Prostate gland (tissue), 2 donors: Measurements from ENCODE around the gene SIGLECL1. TPM values are rescaled to one million over a fixed set of nuclear protein-coding genes. Genes with fewer than 3 reads are reported as not detected.

Experiments used
- DNase-seq: peaks from one replicate; pipeline ENCODE4 v3.0.0-alpha.2; 2019; ENCODE audit warnings: low spot score
- H3K27ac ChIP-seq, 2 donors: fragments of 200-600 bp; sonication (generic); 2 replicates each; pipeline ENCODE4 v1.5.1; 2017 to 2019
- H3K27me3 ChIP-seq: fragments of 200-600 bp; sonication (generic); replicated peaks from 2 replicates; pipeline ENCODE4 v1.5.1; 2019; ENCODE audit not compliant: insufficient read depth
- H3K36me3 ChIP-seq, 2 donors: fragments of 200-600 bp; sonication (generic); 1 replicate in 1 of 2; 2 replicates in 1 of 2; pipeline versions ENCODE4 v1.5.1 to v1.8.1; 2017 to 2019
- H3K4me1 ChIP-seq: fragments of 200-600 bp; sonication (generic); replicated peaks from 2 replicates; pipeline ENCODE4 v1.5.1; 2019
- H3K4me3 ChIP-seq, 2 donors: fragments of 200-600 bp; sonication (generic); 2 replicates each; pipeline ENCODE4 v1.5.1; 2017 to 2019
- H3K9me3 ChIP-seq: fragments of 200-600 bp; sonication (generic); 2 replicates; pipeline ENCODE4 v1.5.1; 2017
- CTCF ChIP-seq, 4 experiments: fragments of 200-600 bp in 2 of 4; fragments of 450-650 bp in 2 of 4; sonication (generic) in 2 of 4; IDR thresholded peaks; 1 replicate in 3 of 4; 2 replicates in 1 of 4; pipeline ENCODE4 v1.5.1; 2016 to 2019; ENCODE audit warnings: antibody characterized with exemption in 4 of 4, mild to moderate bottlenecking in 2 of 4, moderate library complexity in 2 of 4
- POLR2A ChIP-seq: fragments of 450-650 bp; IDR thresholded peaks from one replicate; pipeline ENCODE4 v1.6.1; 2016; ENCODE audit warnings: antibody characterized with exemption, mild to moderate bottlenecking
- POLR2AphosphoS5 ChIP-seq: sonication (generic); formaldehyde crosslinking; IDR thresholded peaks from one replicate; pipeline ENCODE4 v1.6.1; 2017; ENCODE audit warnings: antibody characterized with exemption
- WGBS: methylation state at CpG from one replicate; pipeline ENCODE4 v1.1.5; 2018; 5-methylcytosine and 5-hydroxymethylcytosine counted together
- intact Hi-C: fragments of 100-400 bp; cut with DNase I; formaldehyde crosslinking; loops from one replicate; pipeline ENCODE4 v1.14.2; 2022
- total RNA-seq, 2 donors: library from RNA; depleted of rRNA; stranded (reverse); fragments of >200 nt; gene quantifications; one replicate each; pipeline ENCODE4 v1.1.0, GENCODE V29; 2016

The SIGLECL1 gene
- total RNA-seq, 2 donors from 2014 or later: 1.6 TPM; not detected in 1

GRCh38 chr19:51258165-51259160 lies 7.6 kb downstream of the SIGLECL1 start:
- 47% methylated on average over 6 of the region's 6 CpGs for WGBS
- no peak overlapping the region for H3K4me3 ChIP-seq
- no peaks in the 10 kb centered on the region for H3K4me1 ChIP-seq
- no peaks in the 10 kb centered on the region for H3K9me3 ChIP-seq
- intact Hi-C loops: no loop called here
- no peak for DNase-seq
- TF ChIP-seq POLR2AphosphoS5 (no peak), POLR2A (no peak), CTCF (IDR thresholded peaks at IDR 0.05) (no peak)
- H3K27me3 ChIP-seq: no peaks in the 10 kb centered on the region
- H3K27ac ChIP-seq: no peak overlapping the region
- H3K36me3 ChIP-seq: no peaks in the 10 kb centered on the region

- WGBS: 22% methylated on average over 5 of the region's 5 CpGs
- Histone ChIP-seq H3K36me3 (no peaks in the 10 kb centered on the region), H3K4me1 (no peaks in the 10 kb centered on the region), H3K27ac (no peak overlapping the region), H3K27me3 (no peaks in the 10 kb centered on the region), H3K9me3 (no peaks in the 10 kb centered on the region), H3K4me3 (no peak overlapping the region)
- TF ChIP-seq CTCF (IDR thresholded peaks at IDR 0.05): peak in 3 of 4 experiments; percentile 42 to 63 (median 48)
- TF ChIP-seq POLR2AphosphoS5: no peak
- TF ChIP-seq POLR2A: no peak
- peak; percentile 18 for DNase-seq
- intact Hi-C loops: no loop called here
Observed at GRCh38 chr19:51259348-51260245, 8.7 kb downstream of the SIGLECL1 start.

GRCh38 chr19:51263808-51264207 lies 12.9 kb downstream of the SIGLECL1 start:
- no peak for DNase-seq
- 71% methylated on average over 4 of the region's 4 CpGs for whole genome bisulfite sequencing
- H3K27ac ChIP-seq: no peak overlapping the region
- TF ChIP-seq CTCF (IDR thresholded peaks at IDR 0.05) (no peak), POLR2A (no peak), POLR2AphosphoS5 (no peak)
- no peak overlapping the region for H3K4me3 ChIP-seq
- no peaks in the 10 kb centered on the region for H3K36me3 ChIP-seq
- intact Hi-C loops: no loop called here
- H3K4me1 ChIP-seq: no peaks in the 10 kb centered on the region
- no peaks in the 10 kb centered on the region for H3K27me3 ChIP-seq
- H3K9me3 ChIP-seq: no peaks in the 10 kb centered on the region

- Histone ChIP-seq H3K27me3 (no peaks in the 10 kb centered on the region), H3K27ac (no peak overlapping the region), H3K9me3 (no peaks in the 10 kb centered on the region), H3K4me3 (no peak overlapping the region), H3K36me3 (no peaks in the 10 kb centered on the region), H3K4me1 (no peaks in the 10 kb centered on the region)
- TF ChIP-seq CTCF (IDR thresholded peaks at IDR 0.05) (no peak), POLR2AphosphoS5 (no peak), POLR2A (no peak)
- 48% methylated on average over 26 of the region's 26 CpGs for WGBS
- DNase-seq: no peak
- intact Hi-C loops: no loop called here
Observed at GRCh38 chr19:51271067-51271466, 20.2 kb downstream of the SIGLECL1 start.
